ENCODE measurements around the gene APEH.

Gene APEH

DNA sequence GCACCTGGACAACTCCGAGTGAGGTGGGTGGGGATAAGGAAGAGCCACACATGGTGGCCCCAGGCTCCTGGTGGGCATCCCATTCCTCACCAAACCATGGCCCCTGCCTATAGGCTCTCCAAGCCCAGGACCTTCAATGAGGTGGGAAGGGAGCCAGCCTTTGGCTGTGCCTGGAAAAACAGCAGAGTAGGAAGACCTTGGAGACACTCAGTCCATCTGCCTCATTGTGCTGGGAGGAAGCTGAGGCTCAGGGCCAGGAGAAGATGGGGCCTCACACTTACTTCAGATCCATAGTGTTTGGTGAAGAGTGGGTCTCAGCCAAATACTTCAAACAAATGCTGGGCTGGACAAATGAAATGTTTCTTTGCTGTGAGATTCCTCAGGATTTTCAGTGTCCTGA lies 47.4 kb upstream of the APEH start:
- Histone ChIP-seq H3K4me1 (ENCODE audit: insufficient read depth, low read length, poor library complexity, severe bottlenecking) (no peaks in the 10 kb centered on the region), H3K4me3 (ENCODE audit: low read length, poor library complexity, severe bottlenecking) (no peak overlapping the region), H2AFZ (ENCODE audit: low read length) (no peak overlapping the region), H3K9me2 (replicated peaks; ENCODE audit: low read depth, low read length) (no peaks in the 10 kb centered on the region), H3K9me3 (ENCODE audit: insufficient read depth, low read depth, low read length) (no peaks in the 10 kb centered on the region; the same call in 1 of the 2 replicates), H3K79me2 (ENCODE audit: insufficient read depth, low read length) (no peaks in the 10 kb centered on the region), H3K9ac (ENCODE audit: low read depth, low read length, poor library complexity, severe bottlenecking) (no peak overlapping the region), H4K20me1 (ENCODE audit: insufficient read depth, low read length, poor library complexity, severe bottlenecking) (no peaks in the 10 kb centered on the region), H3F3A (ENCODE audit: low read depth) (no peaks in the 10 kb centered on the region), H3K4me2 (ENCODE audit: low read depth, low read length, poor library complexity, severe bottlenecking) (no peak overlapping the region), H3K27me3 (ENCODE audit: insufficient read depth, low read length, poor library complexity, severe bottlenecking) (no peaks in the 10 kb centered on the region), H3K36me3 (ENCODE audit: insufficient read depth, low read length) (no peaks in the 10 kb centered on the region)
- TF ChIP-seq, protein P1, sequence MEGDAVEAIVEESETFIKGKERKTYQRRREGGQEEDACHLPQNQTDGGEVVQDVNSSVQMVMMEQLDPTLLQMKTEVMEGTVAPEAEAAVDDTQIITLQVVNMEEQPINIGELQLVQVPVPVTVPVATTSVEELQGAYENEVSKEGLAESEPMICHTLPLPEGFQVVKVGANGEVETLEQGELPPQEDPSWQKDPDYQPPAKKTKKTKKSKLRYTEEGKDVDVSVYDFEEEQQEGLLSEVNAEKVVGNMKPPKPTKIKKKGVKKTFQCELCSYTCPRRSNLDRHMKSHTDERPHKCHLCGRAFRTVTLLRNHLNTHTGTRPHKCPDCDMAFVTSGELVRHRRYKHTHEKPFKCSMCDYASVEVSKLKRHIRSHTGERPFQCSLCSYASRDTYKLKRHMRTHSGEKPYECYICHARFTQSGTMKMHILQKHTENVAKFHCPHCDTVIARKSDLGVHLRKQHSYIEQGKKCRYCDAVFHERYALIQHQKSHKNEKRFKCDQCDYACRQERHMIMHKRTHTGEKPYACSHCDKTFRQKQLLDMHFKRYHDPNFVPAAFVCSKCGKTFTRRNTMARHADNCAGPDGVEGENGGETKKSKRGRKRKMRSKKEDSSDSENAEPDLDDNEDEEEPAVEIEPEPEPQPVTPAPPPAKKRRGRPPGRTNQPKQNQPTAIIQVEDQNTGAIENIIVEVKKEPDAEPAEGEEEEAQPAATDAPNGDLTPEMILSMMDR (conservative IDR thresholded peaks at IDR 0.05; ENCODE audit: low read length): no peak
- TF ChIP-seq EZH2phosphoT487 (IDR thresholded peaks at IDR 0.05; ENCODE audit: borderline replicate concordance): no peak

DNA sequence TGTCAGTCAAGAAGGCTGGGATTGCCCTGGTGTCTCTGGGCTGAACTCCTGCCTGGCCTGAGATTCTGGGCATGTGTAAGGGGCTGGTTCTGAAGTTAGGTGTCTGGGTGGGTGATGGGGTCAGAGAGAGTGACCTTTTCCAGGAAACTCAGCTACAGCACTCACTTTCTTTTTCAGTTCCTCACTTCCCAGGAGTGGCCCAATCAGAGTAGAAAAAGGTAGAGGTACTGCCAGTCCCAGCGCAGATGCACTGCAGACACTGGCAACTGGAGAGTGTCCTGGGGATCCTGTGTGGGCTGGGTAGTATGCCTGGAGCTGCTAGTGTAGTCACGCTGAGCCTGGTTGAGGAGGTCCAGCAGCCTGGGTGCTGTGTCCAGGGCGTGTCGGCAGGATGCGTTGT lies 46.5 kb upstream of the APEH start:
- no peak overlapping the region for H3K4me2 ChIP-seq (ENCODE audit: low read depth, low read length, poor library complexity, severe bottlenecking)
- no peak overlapping the region for H3K4me3 ChIP-seq (ENCODE audit: low read length, poor library complexity, severe bottlenecking)
- H3K4me1 ChIP-seq (ENCODE audit: insufficient read depth, low read length, poor library complexity, severe bottlenecking): no peaks in the 10 kb centered on the region
- TF ChIP-seq EZH2phosphoT487 (IDR thresholded peaks at IDR 0.05; ENCODE audit: borderline replicate concordance): no peak
- TF ChIP-seq, protein P1 (conservative IDR thresholded peaks at IDR 0.05; ENCODE audit: low read length): no peak
- H3K36me3 ChIP-seq (ENCODE audit: insufficient read depth, low read length): no peaks in the 10 kb centered on the region
- H3K9ac ChIP-seq (ENCODE audit: low read depth, low read length, poor library complexity, severe bottlenecking): no peak overlapping the region
- no peaks in the 10 kb centered on the region for H3K79me2 ChIP-seq (ENCODE audit: insufficient read depth, low read length)
- H3K9me3 ChIP-seq (ENCODE audit: insufficient read depth, low read depth, low read length): no peaks in the 10 kb centered on the region; the same call in 1 of the 2 replicates
- H2AFZ ChIP-seq (ENCODE audit: low read length): no peak overlapping the region
- no peaks in the 10 kb centered on the region for H3F3A ChIP-seq (ENCODE audit: low read depth)
- no peaks in the 10 kb centered on the region for H3K9me2 ChIP-seq (replicated peaks; ENCODE audit: low read depth, low read length)
- no peaks in the 10 kb centered on the region for H3K27me3 ChIP-seq (ENCODE audit: insufficient read depth, low read length, poor library complexity, severe bottlenecking)
- no peaks in the 10 kb centered on the region for H4K20me1 ChIP-seq (ENCODE audit: insufficient read depth, low read length, poor library complexity, severe bottlenecking)

DNA sequence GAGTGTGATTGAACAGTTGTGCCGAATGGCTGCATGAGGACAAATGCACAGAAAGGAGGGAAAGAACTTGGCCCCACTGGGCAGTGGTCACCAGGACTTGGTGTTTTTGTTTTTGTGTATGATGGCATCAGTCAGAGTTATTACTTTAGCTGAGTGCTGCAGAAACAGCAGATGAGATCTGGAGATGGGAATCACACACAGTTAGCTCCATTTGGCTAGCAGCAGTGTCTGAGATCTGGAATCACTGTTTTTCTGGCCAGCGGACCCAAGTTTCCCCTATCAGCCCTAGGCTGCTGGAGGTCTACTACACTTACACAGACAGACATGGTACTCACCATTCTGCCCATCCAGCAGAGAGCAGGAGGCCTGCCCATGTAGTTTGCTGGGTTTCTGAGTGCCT lies 45.9 kb upstream of the APEH start:
- Histone ChIP-seq H3F3A (ENCODE audit: low read depth) (no peaks in the 10 kb centered on the region), H4K20me1 (ENCODE audit: insufficient read depth, low read length, poor library complexity, severe bottlenecking) (no peaks in the 10 kb centered on the region), H3K9me3 (ENCODE audit: insufficient read depth, low read depth, low read length) (no peaks in the 10 kb centered on the region; the same call in 1 of the 2 replicates), H3K9ac (ENCODE audit: low read depth, low read length, poor library complexity, severe bottlenecking) (no peak overlapping the region), H3K4me3 (ENCODE audit: low read length, poor library complexity, severe bottlenecking) (no peak overlapping the region), H3K9me2 (replicated peaks; ENCODE audit: low read depth, low read length) (no peaks in the 10 kb centered on the region), H3K27me3 (ENCODE audit: insufficient read depth, low read length, poor library complexity, severe bottlenecking) (no peaks in the 10 kb centered on the region), H3K4me2 (ENCODE audit: low read depth, low read length, poor library complexity, severe bottlenecking) (no peak overlapping the region), H3K79me2 (ENCODE audit: insufficient read depth, low read length) (no peaks in the 10 kb centered on the region), H3K36me3 (ENCODE audit: insufficient read depth, low read length) (no peaks in the 10 kb centered on the region), H2AFZ (ENCODE audit: low read length) (no peak overlapping the region), H3K4me1 (ENCODE audit: insufficient read depth, low read length, poor library complexity, severe bottlenecking) (no peaks in the 10 kb centered on the region)
- TF ChIP-seq EZH2phosphoT487 (IDR thresholded peaks at IDR 0.05; ENCODE audit: borderline replicate concordance): no peak
- TF ChIP-seq, protein P1 (conservative IDR thresholded peaks at IDR 0.05; ENCODE audit: low read length): no peak
